Mesenchymal stem cell (in vitro differentiated cells and primary cell): Measurements from ENCODE around the gene CLK2.
"Not testable (repeated sequence)": the region's sequence is repeated elsewhere in the genome, so short reads cannot be mapped to it uniquely, and the experiment has no call there.

Experiments used
- DNase-seq: peaks from one replicate; pipeline ENCODE4 v3.0.0-alpha.2; 2013
- H2AFZ ChIP-seq: one replicate; pipeline ENCODE4 v1.6.1; 2013; ENCODE audit warnings: low read depth, mild to moderate bottlenecking, control low read depth, inconsistent platforms, low read length, moderate library complexity
- H2AK5ac ChIP-seq: 2 replicates; pipeline ENCODE4 v1.6.1; 2013; ENCODE audit warnings: low read length, moderate library complexity, mild to moderate bottlenecking, inconsistent platforms; ENCODE audit not compliant: severe bottlenecking
- H2BK120ac ChIP-seq: one replicate; pipeline ENCODE4 v1.6.1; 2013; ENCODE audit warnings: low read depth, mild to moderate bottlenecking, inconsistent platforms, low read length, moderate library complexity
- H2BK12ac ChIP-seq, 2 experiments: one replicate each; pipeline ENCODE4 v1.6.1; 2013; ENCODE audit warnings: inconsistent platforms in 2 of 2, low read length in 2 of 2, mild to moderate bottlenecking in 2 of 2, moderate library complexity in 2 of 2, control low read depth in 1 of 2
- H2BK15ac ChIP-seq: one replicate; pipeline ENCODE4 v1.6.1; 2013; ENCODE audit warnings: mild to moderate bottlenecking, low read depth, inconsistent platforms; ENCODE audit not compliant: poor library complexity, severe bottlenecking
- H2BK5ac ChIP-seq: 2 replicates; pipeline ENCODE4 v1.6.1; 2013; ENCODE audit warnings: low read depth, mild to moderate bottlenecking, low read length, control low read depth, inconsistent platforms; ENCODE audit not compliant: poor library complexity, severe bottlenecking
- H3K14ac ChIP-seq, 2 experiments: one replicate each; pipeline ENCODE4 v1.6.1; 2013; ENCODE audit warnings: inconsistent platforms in 2 of 2, low read length in 2 of 2, control low read depth in 1 of 2, mild to moderate bottlenecking in 1 of 2, moderate library complexity in 1 of 2
- H3K18ac ChIP-seq, 2 experiments: one replicate each; pipeline ENCODE4 v1.6.1; 2013; ENCODE audit warnings: inconsistent platforms in 2 of 2, low read length in 2 of 2, control low read depth in 1 of 2, low read depth in 1 of 2, mild to moderate bottlenecking in 1 of 2
- H3K23ac ChIP-seq, 2 experiments: one replicate each; pipeline ENCODE4 v1.6.1; 2013; ENCODE audit warnings: inconsistent platforms in 2 of 2, low read length in 2 of 2, mild to moderate bottlenecking in 2 of 2, moderate library complexity in 2 of 2, control low read depth in 1 of 2
- H3K27ac ChIP-seq: 2 replicates; pipeline ENCODE4 v1.5.1; 2013; ENCODE audit warnings: mild to moderate bottlenecking, moderate library complexity, low read length, control low read depth, inconsistent platforms; ENCODE audit not compliant: poor library complexity, severe bottlenecking
- H3K27me3 ChIP-seq, 2 experiments: 2 replicates each; pipeline versions ENCODE4 v1.6.1 to v1.7.0; 2013; ENCODE audit warnings: low read length in 2 of 2, mild to moderate bottlenecking in 2 of 2, moderate library complexity in 2 of 2, control low read depth in 1 of 2, inconsistent platforms in 1 of 2; ENCODE audit not compliant: control insufficient read depth in 1 of 2, insufficient read depth in 1 of 2
- H3K36me3 ChIP-seq, 2 experiments: 2 replicates each; pipeline versions ENCODE4 v1.6.1 to v1.7.0; 2013; ENCODE audit warnings: low read length in 2 of 2, control low read depth in 1 of 2, inconsistent platforms in 1 of 2, low read depth in 1 of 2, mild to moderate bottlenecking in 1 of 2; ENCODE audit not compliant: insufficient read depth in 2 of 2, control insufficient read depth in 1 of 2
- H3K4ac ChIP-seq, 2 experiments: one replicate each; pipeline ENCODE4 v1.6.1; 2013; ENCODE audit warnings: inconsistent platforms in 2 of 2, low read length in 2 of 2, mild to moderate bottlenecking in 2 of 2, moderate library complexity in 2 of 2, control low read depth in 1 of 2, low read depth in 1 of 2
- H3K4me1 ChIP-seq: 2 replicates; pipeline ENCODE4 v1.6.1; 2013; ENCODE audit warnings: low read depth, low read length, control low read depth; ENCODE audit not compliant: control insufficient read depth, insufficient read depth
- H3K4me2 ChIP-seq: 2 replicates; pipeline ENCODE4 v1.6.1; 2013; ENCODE audit warnings: low read length, mild to moderate bottlenecking, inconsistent platforms; ENCODE audit not compliant: poor library complexity, severe bottlenecking
- H3K4me3 ChIP-seq, 2 experiments: 2 replicates each; pipeline versions ENCODE4 v1.5.1 to v1.7.0; 2013; ENCODE audit warnings: low read length in 2 of 2, mild to moderate bottlenecking in 2 of 2, control low read depth in 1 of 2, low read depth in 1 of 2; ENCODE audit not compliant: insufficient read depth in 1 of 2
- H3K79me1 ChIP-seq: replicated peaks from 2 replicates; pipeline ENCODE4 v1.6.1; 2013; ENCODE audit warnings: mild to moderate bottlenecking, control low read depth, low read length, inconsistent platforms; ENCODE audit not compliant: poor library complexity, severe bottlenecking
- H3K9ac ChIP-seq: 2 replicates; pipeline ENCODE4 v1.7.0; 2013; ENCODE audit warnings: mild to moderate bottlenecking, low read length, moderate library complexity
- H3K9me3 ChIP-seq: 2 replicates; pipeline ENCODE4 v1.7.0; 2013; ENCODE audit warnings: mild to moderate bottlenecking, low read length; ENCODE audit not compliant: control insufficient read depth
- H4K8ac ChIP-seq: one replicate; pipeline ENCODE4 v1.6.1; 2013; ENCODE audit warnings: inconsistent platforms, mild to moderate bottlenecking, low read length, moderate library complexity
- H4K91ac ChIP-seq: one replicate; pipeline ENCODE4 v1.6.1; 2013; ENCODE audit warnings: mild to moderate bottlenecking, low read length, inconsistent platforms
- WGBS: methylation state at CpG from one replicate; pipeline ENCODE4 v1.1.7; 2013; ENCODE audit warnings: mixed read lengths; 5-methylcytosine and 5-hydroxymethylcytosine counted together

Gene CLK2

GRCh38 chr1:155291006-155291405 lies 17.7 kb upstream of the CLK2 start:
- not testable (repeated sequence) for H2BK5ac ChIP-seq, H3K4me1 ChIP-seq, H3K14ac ChIP-seq, H2BK120ac ChIP-seq, DNase-seq, H3K79me1 ChIP-seq, H3K9me3 ChIP-seq, H3K4me2 ChIP-seq, H2BK12ac ChIP-seq, H4K8ac ChIP-seq, H2AFZ ChIP-seq, H2AK5ac ChIP-seq, H3K27ac ChIP-seq, H4K91ac ChIP-seq, H3K4ac ChIP-seq, H3K23ac ChIP-seq, H3K18ac ChIP-seq, H3K4me3 ChIP-seq, H2BK15ac ChIP-seq, H3K9ac ChIP-seq
- H3K27me3 ChIP-seq: peaks cover 36 to 47% of the 10 kb centered on the region in 2 experiments
- WGBS: 86% methylated on average over 10 of the region's 10 CpGs
- H3K36me3 ChIP-seq: peaks cover 0 to 15% of the 10 kb centered on the region in 2 experiments

DNA sequence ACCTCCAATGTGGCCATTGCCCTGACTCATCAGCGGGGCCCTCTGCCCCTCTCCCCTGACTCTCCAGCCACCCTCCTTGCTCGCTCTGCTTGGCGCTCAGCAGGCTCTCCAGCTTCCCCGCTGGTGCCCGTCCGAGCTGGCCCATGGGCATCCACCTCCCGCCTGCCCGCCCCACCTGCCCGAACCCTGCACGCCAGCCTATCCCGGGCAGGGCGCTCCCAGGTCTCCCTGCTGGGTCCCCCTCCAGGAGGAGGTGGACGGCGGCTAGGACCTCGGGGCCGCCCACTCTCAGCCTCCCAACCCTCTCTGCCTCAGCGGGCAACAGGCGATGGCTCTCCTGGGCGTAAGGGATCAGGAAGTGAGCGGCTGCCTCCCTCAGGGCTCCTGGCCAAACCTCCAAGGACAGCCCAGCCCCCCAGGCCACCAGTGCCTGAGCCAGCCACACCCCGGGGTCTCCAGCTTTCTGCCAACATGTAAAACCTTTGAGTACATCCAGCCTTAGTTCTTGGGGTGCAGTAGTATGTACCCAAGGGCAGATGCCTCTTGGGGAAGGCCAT lies 14.8 kb upstream of the CLK2 start:
- Histone ChIP-seq H2BK12ac (no peak overlapping the region), H4K8ac (no peak overlapping the region), H2BK120ac (no peak overlapping the region), H2AK5ac (no peak overlapping the region), H3K36me3 (peaks cover 5 to 35% of the 10 kb centered on the region in 2 experiments), H3K14ac (no peak overlapping the region), H2BK15ac (no peak overlapping the region), H3K4ac (no peak overlapping the region), H3K18ac (no peak overlapping the region), H3K4me1 (no peaks in the 10 kb centered on the region), H2AFZ (no peak overlapping the region), H3K27ac (no peak overlapping the region), H3K23ac (no peak overlapping the region), H4K91ac (no peak overlapping the region), H3K79me1 (no peaks in the 10 kb centered on the region), H3K4me3 (no peak overlapping the region), H2BK5ac (no peak overlapping the region), H3K4me2 (no peak overlapping the region), H3K9me3 (no peaks in the 10 kb centered on the region), H3K27me3 (peaks cover 9 to 19% of the 10 kb centered on the region in 2 experiments), H3K9ac (no peak overlapping the region)
- no peak for DNase-seq
- 90% methylated on average over 19 of the region's 21 CpGs for WGBS

- Histone ChIP-seq H3K23ac (no peak overlapping the region), H3K79me1 (no peaks in the 10 kb centered on the region), H3K27me3 (peaks cover 2 to 6% of the 10 kb centered on the region in 2 experiments), H3K36me3 (peaks cover 8 to 43% of the 10 kb centered on the region in 2 experiments), H2BK12ac (no peak overlapping the region), H4K91ac (no peak overlapping the region), H3K27ac (no peak overlapping the region), H2BK120ac (no peak overlapping the region), H3K9ac (no peak overlapping the region), H2BK5ac (no peak overlapping the region), H2BK15ac (no peak overlapping the region), H3K14ac (no peak overlapping the region), H2AK5ac (no peak overlapping the region), H3K4me1 (no peaks in the 10 kb centered on the region), H3K4me3 (no peak overlapping the region), H3K4ac (no peak overlapping the region), H4K8ac (no peak overlapping the region), H2AFZ (no peak overlapping the region), H3K18ac (no peak overlapping the region), H3K4me2 (no peak overlapping the region), H3K9me3 (no peaks in the 10 kb centered on the region)
- DNase-seq: no peak
- WGBS: 97% methylated on average over 2 of the region's 2 CpGs
These were observed 13.2 kb upstream of the CLK2 start for GRCh38 chr1:155286544-155286943.

- Histone ChIP-seq H2BK12ac (no peak overlapping the region), H3K9me3 (no peaks in the 10 kb centered on the region), H2BK5ac (no peak overlapping the region), H3K14ac (no peak overlapping the region), H3K4ac (no peak overlapping the region), H3K27ac (no peak overlapping the region), H4K91ac (no peak overlapping the region), H3K4me2 (no peak overlapping the region), H2BK120ac (no peak overlapping the region), H3K4me3 (no peak overlapping the region), H3K23ac (no peak overlapping the region), H3K9ac (no peak overlapping the region), H4K8ac (no peak overlapping the region), H2BK15ac (no peak overlapping the region), H3K27me3 (peaks cover 0 to 3% of the 10 kb centered on the region in 2 experiments), H2AFZ (no peak overlapping the region), H3K4me1 (no peaks in the 10 kb centered on the region), H3K79me1 (no peaks in the 10 kb centered on the region), H3K18ac (no peak overlapping the region), H3K36me3 (peaks cover 8 to 43% of the 10 kb centered on the region in 2 experiments), H2AK5ac (no peak overlapping the region)
- DNase-seq: no peak
- WGBS: 96% methylated on average over 18 of the region's 18 CpGs
These were observed 12.3 kb upstream of the CLK2 start for GRCh38 chr1:155285631-155286044.
